ACHN (cell line): Measurements from ENCODE around the gene IL37.
A peak's percentile ranks its signal among the peaks of the same experiment; 100 is the strongest.

Source experiments
- DNase-seq: peaks from one replicate; pipeline ENCODE4 v3.0.0-alpha.2; 2015
- in situ Hi-C: cut with HindIII; loops from 2 replicates; pipeline ENCODE4 v1.10.0; 2017; ENCODE audit warnings: low sequenced_read_pairs, low pct_ligation_motif_present, low pct_unique_long_range_greater_than_20kb

The IL37 gene

DNA sequence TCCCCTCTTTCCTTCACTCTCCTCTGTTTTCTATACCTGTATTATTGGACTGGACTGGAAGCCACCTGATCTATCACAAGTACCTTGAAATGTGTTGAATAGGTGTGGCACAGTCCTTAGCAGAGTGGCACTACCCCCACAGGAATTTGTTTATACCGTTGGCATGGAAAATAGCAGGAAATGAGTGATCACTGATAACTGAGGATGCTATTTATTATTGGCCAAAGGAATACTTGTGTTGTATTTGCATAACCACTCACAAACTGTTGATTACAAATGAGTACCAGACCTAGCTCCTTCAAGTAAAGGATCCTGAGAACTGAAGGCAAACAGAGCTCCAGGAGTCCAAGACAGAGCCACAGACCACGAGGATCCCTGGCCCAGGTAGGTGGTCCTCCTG is at the start of gene IL37:
IL37 (plus strand) TSS at position 301 of the 400 bp plus-strand sequence. CDS start 1,848 bp downstream, outside the sequence.
- in situ Hi-C loops, result no loop called here
- DNase-seq, result no peak

DNA sequence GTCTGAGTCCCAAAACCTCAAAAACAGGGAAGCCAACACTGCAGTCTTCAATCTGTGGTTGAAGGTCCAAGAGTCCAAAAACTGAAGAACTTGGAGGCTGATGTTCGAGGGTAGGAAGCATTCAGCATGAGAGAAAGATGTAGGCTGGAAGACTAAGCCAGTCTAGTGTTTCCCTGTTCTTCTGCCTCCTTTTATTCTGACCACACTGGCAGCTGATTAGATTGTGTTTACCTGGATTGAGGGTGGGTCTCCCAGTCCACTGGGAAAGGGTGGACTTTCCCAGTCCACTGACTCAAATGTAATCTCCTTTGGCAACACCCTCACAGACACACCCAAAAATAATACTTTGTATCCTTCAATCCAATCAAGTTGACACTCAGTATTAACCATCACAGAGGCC is 46.9 kb upstream of the IL37 start:
- in situ Hi-C loops, result no loop called here
- DNase-seq, result no peak

DNA sequence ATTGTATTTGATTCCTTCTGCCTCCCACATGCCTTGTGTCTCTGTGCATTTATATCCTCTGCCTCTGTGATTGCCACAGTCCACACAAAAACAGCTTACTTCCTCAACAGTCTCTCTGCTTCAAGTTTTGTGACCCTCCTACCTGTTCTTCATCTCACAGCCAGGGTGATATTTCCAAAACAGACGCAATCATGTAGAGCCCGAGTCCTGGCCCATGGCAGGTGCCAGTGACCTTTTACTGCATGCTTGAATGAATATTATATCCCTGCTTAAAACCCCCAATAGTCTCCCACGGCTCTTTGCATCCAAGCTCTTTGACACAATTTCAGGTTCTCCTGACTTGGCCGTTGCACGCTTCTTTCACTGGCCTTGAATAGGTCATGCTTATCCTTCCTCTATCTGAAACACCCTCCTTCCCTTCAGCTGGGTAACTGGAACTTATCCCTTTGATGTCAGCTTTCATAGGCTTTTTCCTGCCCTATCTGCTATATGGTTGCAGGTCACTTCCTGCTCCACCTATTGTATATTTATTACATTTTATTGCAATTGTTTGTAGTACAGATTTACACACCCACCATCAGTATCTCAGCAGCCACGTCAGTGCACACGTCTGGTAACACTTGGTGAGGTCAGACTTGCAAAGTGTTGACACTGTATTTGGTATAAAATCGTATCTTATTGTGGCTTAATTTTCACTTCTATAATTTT is 44.7 kb upstream of the IL37 start:
- no peak for DNase-seq
- in situ Hi-C loops, result no loop called here

GRCh38 chr2:112867701-112868631 is 43.0 kb upstream of the IL37 start:
- DNase-seq, result no peak
- in situ Hi-C loops, result no loop called here

DNA sequence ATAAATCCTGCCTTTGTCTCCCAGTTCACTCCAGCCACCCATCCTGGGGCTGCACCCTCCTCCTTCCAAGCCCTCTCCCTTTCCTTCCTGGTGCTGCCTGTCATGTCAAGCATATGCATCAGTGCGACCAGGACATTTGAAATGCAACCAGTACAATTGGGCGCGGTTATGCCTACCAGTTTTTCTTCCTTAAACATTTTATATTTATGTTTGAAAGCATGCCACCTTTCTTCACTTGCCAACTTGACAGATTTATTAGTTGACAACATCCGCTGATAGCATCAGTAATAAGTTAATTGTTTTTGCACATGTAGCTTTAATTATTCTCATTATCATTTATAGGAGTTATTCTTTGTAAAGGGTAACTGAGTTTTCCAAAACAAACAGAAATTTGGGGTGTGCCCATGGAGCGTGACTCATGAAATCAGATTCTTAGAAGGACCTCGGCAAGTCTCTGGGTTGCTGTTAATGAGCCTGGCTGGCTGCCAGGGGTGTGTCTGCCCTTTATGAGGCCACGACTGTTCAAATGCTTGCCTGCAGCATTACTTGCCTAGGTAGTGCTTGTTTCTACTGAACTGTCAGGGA is 41.6 kb upstream of the IL37 start:
- in situ Hi-C loops, result no loop called here
- no peak for DNase-seq

DNA sequence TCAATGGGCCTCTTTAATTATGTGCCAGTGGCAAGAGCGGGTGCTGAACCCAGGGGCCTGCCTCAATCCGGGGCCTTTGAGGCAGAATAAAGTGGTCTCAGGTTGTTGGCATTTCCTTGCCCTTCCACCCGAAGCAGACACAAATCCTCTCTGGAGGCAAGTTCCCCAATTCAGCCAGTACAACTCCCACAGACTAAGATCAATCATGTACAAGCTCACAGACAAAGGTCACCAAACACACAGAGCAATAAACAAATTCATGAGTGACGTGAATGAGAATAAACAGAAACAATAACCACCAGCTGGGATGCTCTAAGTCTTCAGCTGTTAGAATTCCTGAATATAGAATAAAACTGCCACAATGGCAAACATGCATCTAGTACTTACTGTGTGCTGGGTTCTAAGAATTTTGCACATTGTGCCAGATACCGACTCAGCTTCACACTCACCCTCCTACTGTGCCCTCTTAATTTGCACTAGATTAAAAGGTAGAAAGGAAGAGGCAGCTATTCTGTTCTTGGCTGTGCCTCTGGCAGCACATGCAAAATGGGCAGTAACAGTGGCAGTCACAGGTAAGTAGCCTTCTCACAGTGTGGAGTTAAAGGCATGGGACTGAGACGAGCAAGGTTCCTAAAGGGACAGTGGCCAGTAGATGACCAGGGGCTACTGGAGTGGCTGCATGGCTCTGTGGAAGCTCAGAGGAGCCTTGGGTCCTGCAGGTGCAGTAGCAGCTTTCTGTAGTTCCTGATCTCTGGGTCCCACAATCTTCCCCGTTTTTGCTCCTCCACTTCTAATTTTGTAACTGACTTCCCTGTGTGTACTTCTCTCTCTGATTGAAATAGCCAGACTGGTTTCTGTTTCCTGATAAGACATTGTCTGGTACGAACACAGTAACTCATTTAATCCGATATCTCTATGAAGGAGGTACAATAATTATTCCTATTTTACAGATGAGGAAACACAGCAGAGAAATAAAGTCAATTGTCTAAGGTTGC is 39.8 kb upstream of the IL37 start:
- DNase-seq, result no peak
- in situ Hi-C loops, result no loop called here

DNA sequence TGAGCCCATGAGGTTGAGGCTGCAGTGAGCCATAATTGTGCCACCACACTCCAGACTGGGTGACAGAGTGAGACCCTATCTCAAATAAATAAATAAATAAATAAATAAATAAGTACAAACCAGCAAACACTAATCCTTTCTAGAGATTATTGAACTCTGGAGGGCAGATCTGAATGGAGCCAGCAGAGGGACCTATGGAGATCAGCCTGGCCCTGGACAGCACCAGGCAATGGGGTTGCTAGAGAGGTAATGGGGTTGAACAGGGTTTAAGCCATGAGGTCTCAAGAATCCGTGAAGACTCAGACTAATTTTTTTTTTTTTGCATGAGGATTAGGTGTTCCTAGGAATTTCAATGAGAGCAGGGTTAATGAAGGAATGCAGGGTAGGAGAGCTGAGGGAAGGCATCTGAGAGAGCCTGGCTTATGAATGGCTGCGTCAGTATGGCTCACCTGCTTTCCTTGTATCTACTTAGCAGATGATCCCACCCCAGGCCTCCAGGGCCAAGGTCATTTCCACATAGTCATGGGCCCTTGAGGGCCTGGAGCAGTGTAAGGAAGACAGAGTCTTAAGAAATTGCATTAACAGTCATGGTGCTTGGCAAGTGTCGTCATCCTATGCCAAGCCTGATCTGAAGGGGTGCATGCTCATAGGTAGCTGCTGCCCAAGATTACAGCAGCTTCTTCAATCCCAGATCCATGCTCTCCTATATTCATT is 34.6 kb upstream of the IL37 start:
- in situ Hi-C loops, result no loop called here
- no peak for DNase-seq

GRCh38 chr2:112876971-112877361 is 34.0 kb upstream of the IL37 start:
- no peak for DNase-seq
- in situ Hi-C loops, result no loop called here

GRCh38 chr2:112877423-112877822 is 33.5 kb upstream of the IL37 start:
- in situ Hi-C loops, result no loop called here
- no peak for DNase-seq

DNA sequence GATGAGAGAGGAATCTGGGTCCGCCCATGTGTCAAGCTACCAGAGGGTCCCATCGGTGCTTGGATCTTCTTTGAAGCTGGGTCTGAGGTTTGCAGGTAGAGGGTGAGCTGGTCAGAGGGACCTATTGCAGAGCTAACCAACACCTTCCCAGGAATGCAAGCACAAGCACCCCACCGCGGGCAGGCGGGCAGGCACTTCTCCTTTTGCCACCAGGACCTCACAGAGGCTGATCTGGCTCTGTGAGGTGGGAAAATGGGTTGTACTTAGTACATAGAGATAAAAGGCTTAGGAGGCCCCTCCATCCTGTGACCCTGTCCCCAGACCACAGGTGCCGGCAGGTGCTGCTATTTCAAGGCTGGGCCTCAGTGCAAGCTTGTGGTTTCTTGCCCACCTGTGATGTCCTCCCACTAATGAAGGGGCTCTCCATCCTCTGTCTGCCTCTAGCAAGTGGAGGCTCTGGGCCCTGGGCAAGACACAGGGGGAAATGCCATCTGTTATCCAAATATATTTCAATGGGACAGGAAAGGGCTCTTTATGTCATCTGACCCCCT is 31.4 kb upstream of the IL37 start:
- in situ Hi-C loops, result no loop called here
- DNase-seq, result no peak

DNA sequence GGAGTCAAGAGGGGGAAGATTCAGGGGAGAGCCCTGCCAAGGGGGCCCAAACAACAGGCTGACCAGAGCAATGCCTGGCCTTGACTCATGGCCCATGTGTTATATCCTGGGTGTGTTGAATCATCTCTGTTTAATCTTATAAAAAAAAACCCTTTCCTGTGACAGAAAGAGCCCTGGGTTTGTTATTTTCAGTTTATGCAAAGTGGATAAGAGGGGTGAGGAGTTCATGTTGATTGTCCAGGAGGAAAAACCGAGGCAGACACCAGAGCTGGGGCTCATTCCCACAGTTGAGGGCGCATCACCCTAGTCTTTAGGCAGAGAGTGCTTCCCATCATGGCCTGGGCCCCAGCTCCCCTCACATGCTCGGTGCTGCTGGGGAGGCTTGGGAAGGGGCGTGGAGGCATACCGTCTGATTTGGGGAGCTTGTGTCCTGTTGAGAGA is 30.9 kb upstream of the IL37 start:
- DNase-seq, result no peak
- in situ Hi-C loops, result no loop called here

GRCh38 chr2:112880696-112881095 is 30.3 kb upstream of the IL37 start:
- no peak for DNase-seq
- in situ Hi-C loops, result no loop called here

DNA sequence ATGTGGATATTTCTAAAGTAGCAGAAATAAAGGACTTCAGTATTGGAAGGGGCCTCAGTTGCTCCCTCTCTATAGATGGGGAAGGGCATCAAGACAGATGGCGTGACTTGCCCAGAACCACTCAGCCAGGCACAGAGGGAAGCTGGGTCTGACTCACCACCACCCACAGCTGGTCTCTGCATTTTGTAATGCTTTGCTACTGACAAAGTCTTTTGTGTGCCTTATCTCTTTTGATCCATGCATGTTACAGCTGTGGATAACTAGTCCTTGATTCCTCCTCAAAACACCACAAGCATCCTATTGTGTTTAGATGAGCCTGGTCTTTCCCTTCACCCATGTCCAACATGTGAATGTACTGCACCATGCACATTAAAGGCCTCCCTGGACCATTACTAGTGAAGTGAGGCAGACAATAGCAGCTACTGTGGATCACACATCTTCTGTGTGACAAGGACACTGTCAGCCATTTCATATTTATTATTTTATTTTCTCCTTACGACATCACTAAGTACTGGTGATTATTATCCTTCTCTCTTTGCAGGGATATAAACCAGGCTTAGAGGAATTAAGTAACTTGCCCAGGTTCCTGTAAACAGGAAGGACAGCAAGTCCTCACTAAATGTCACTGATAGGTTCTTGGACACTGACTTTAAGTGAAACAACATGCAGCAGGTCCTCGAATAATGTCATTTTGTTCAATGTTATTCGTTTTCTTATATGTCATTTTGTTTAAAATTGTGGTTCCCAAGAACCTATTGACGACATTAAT is 29.6 kb upstream of the IL37 start:
- in situ Hi-C loops, result no loop called here

DNA sequence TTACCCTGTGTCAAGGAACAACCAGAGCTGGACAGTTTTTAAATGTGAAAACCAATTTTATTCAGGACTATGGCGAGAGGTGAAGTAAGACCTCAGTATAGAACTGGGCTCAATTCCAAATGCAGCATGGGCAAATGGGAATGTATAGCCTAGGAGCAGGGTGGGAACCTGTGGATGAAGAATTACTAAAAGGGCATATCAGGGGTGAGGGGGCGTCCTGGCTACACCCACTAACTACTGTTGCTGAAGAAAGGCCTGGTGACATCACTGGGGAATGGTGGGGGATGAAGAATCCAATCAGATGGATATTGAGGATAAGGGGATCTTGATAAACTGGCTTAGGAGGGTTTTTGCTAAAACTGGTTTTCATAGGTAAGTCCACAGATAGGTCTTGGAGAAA is 27.3 kb upstream of the IL37 start:
- DNase-seq, result no peak
- in situ Hi-C loops, result no loop called here

More for the DNA sequence above, 29.6 kb upstream of the IL37 start:
- DNase-seq, result peak; percentile 50

GRCh38 chr2:112884869-112885505 is 26.0 kb upstream of the IL37 start:
- in situ Hi-C loops, result no loop called here
- peak; percentile 58 for DNase-seq

DNA sequence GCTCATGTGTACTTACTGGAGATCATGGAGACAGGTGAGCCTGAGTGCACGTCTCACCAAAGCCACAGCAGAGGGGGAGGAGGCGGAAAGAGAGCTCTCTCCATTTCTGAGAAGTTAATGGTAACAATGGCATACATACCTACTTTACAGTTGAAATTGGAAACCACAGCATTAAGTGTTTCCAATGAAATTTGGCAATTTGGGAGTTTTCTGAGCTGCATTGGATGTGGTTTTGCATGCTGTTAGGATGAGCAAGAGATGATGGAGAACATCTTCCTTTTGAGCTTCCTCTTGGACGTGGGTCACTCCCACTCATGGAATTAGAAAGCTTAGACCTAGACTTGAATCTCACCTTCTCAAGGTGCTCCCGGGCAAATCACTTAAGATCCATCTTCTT is 25.5 kb upstream of the IL37 start:
- in situ Hi-C loops, result no loop called here

More for the DNA sequence above, 25.5 kb upstream of the IL37 start:
- no peak for DNase-seq
